GM19035 (cell line): ENCODE measurements around the gene SLC30A7.
"Not testable (repeated sequence)": the region's sequence is repeated elsewhere in the genome, so short reads cannot be mapped to it uniquely, and the experiment has no call there.

Experiments used
- ATAC-seq: cut with Tn5 transposase; IDR thresholded peaks from one replicate; pipeline ENCODE4 v1.9.1; 2021; ENCODE audit not compliant: unreplicated experiment

Gene SLC30A7

DNA sequence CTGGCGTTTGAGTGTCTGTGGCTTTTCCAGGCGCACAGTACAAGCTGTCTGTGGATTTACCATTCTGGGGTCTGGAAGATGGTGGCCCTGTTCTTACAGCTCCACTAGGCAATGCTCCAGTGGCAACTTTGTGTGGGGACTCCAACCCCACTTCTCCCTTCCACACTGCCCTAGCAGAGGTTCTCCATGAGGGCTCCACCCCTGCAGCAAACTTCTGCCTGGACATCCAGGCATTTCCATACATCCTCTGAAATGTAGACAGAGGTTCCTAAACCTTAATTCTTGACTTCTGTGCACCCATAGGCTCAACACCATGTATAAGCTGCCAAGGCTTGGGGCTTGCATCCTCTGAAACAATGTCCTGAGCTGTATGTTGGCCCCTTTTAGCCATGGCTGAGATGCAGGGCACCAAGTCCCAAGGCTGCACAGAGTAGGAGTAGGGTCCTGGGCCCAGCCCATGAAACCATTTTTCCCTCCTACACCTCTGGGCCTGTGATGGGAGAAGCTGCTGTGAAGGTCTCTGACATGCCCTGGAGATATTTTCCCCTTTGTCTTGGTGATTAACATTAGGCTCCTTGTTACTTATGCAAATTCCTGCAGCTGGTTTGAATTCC, 5.9 kb upstream of the SLC30A7 start:
- not testable (repeated sequence) for ATAC-seq

DNA sequence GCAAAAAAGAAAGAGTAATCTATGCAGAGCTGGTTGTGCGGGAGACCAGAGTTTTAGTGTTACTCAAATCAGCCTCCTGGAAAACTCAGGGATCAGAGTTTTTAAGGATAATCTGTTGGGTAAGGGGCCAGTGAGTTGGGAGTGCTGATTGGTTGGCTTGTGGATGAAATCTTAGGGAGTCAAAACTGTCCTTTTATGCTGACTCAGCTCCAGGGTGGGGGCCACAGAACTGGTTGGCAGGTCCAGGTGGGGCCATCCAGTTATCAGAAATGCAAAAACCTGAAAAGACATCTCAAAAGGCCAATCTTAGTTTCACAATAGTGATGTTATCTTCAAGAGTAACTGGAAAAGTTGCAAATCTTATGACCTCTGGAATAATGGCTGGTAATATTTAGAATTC, 4.5 kb upstream of the SLC30A7 start:
- ATAC-seq: no peak

DNA sequence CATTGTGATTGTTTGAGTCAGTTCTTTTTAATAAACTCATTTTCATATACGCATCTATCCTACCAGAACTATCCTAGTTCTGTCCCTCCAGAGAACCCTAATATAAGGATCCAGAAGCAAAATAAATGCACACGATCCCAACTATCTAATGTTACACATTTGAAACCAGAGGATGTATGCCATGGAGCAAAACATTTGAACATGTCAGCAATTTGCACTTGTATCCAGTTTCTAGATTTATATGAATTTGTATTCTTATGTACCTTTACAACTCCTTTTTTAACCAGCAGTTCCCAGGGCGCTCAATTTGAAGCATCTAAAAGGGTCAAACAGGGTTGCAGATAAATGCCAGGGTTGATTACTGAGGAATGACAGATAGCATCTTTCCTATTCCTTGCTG, 3.3 kb upstream of the SLC30A7 start:
- ATAC-seq: no peak

DNA sequence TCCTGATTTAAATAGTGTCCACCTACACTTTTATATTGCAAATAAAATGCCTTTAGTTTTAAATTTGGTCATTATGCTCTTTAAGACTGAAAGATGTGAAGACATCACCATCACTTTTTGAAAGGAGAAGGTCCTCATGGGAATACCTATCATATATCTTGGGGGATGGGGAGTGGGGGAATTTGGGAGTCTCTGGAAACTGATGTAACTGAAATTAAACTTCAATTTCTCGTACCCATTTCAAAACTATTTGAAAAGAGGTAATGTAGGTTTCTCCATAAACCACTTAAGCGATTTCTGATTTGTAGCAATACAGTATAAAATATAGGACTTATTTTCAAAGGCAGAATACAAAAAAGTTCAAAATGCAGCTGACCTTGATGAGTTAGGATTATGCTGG, 2.2 kb upstream of the SLC30A7 start:
- ATAC-seq: no peak

DNA sequence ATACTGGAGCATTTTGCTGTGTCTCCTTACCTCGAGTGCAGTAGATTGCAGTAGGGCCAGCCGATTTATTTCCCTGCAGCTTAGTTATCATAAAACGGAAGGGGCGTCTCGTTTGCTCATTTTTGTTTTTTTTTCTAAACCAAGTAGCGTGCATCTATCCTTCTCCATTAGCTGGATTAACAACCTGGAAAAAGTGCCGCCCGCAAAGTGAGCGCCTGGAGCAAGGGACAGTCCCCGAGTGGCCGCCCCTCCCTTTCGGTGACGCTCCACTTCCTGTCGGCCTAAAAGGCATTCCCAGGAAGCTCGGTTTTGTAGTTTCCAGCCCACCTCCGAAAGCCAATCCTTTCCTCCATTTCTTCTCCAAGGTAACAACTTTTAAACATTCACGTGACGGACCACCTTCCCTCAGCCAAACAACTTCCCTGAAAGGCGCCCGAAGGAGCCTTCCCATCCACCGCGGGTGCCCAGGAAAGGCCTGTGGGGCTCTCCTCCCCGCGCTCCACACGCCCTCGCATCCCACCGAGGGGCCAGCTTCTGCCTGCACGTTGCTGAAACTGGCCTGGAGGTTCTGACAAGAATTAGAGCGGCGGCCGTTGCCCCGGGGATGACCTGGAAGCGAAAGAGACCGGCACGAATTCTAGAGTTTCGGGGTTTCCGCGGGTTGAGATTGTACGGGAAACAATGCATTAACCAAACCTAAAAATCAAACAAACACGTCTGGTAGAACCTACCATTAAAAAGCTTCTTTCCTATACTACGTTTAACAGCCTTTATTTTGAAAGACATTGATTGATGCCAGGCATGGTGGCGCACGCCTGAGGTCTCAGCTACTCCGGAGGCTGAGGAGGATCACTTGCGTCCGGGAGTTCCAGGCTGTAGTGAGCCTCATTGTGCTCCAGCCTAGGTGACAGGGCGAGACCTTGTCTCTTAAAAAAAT, 1.0 kb upstream of the SLC30A7 start, which contains the start of gene EXTL2:
Gene EXTL2, minus strand, starts transcription at position 240 of the 937 bp plus-strand sequence. CDS start 6,085 bp downstream, outside the sequence.
- ATAC-seq: peak; percentile 34

DNA sequence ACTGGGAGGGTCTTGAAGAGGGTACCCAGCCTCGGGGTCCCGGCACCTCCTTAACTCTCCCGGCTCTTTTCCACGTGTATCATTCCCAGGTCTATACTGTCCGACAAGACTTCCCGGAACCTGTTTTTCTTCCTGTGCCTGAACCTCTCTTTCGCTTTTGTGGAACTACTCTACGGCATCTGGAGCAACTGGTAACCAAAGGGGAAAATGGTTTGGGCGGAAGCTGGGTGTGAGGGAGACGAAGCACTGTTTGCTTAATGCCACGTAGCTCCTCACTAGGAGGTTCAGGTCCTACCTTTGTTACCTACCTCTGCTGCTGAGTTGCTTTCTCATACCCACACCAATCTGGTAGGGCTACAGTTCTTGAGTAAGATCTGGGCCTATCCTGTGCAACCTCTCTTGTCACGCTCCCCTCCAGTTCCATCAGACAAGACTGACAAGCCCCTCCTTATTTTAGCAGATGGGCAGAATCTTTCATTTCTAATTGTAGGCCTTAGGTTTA, 642 bp downstream of the SLC30A7 start:
- ATAC-seq: peak; percentile 33

DNA sequence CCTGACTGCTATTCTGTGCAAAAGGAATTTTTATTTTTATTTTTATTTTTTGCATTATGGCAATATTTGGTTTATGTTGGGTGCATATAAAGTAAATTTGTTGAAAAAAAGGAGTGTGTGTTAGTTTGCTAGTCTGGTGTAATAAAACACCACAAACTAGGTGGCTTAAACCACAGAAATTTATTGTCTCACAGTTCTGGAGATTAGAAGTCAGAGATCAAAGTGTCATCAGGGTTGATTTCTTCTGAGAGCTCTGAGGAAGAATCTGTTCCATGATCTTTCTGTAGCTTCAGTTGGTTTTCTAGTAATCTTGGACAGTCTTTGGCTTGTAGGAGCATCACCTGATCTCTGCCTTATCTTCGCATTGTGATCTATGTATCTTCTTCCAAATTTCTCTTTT, 6.5 kb downstream of the SLC30A7 start:
- no peak for ATAC-seq

DNA sequence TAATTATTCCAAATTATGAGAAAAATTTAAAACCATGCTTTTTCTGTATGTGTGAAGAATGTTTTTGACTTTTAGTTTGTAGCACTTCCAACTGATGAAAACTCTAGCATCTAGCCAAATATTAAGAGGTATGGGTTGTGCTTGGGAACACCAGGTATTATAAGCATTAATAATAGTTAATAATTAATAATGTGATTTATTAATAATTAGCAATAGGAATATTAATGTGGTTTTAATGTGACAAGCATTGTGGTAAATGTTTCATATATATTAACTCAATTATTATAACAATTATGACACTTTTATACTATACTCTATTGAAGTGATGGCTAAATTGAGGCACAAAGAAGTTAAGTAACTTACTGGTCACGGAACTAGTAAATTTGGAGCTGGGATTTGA, 7.9 kb downstream of the SLC30A7 start:
- ATAC-seq: no peak

DNA sequence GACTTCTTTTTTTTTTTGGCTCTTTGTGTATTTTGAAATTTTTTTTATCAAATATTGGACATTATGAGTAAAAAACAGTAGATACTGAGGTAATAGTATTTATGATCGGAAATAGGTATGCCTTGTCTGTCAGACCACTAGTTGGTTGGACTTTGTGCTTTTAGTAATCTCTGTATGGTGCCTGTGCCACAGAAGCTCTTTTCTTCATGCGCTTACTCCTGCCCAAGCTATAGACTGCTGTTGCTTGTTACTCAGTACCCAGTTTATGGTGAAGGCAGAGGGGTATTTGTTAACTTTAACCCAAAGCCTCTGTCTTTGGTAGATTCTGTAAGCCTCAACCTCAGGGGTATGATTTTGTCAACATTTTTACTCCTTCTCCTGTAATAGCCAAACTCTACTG, 8.6 kb downstream of the SLC30A7 start:
- ATAC-seq: no peak

DNA sequence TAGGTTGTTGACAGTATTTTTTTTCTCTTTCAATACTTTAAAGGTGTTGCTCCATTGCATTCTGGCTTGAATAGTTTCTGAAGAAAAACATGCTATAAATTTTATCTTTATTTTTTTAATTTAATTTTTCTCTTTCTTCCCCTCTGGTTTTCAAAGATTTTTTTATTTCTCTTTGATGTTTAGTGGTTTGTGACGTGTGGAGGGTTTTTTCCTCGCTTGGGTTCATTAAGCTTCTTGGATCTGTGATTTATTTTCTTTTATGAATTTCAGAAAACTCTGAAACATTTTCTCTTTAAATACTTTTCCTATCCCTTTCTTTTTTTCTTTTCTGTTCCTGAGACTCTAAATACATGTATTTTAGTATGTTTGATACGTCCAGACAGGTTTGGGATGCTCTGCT, 9.3 kb downstream of the SLC30A7 start:
- ATAC-seq: no peak

DNA sequence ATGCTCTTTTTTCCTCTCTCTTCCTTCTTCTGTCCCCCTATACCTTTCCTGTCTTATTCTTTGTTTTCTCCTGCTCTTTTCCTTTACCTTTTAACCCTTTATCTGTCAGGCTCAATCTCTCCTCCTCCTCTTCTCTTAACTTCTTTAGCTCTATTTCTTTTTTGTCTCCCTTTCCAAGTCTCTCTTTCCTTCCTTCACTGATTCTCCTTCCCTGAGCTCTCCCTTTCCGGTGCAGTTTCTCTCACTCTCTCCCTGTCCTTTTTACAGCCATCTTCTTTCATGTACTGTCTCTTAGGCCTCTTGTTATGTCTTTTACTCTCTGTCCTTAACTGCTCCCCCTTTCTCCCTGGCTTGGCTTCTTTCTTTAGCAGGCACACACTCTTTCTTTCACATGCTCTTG, 12.0 kb downstream of the SLC30A7 start:
- ATAC-seq: no peak

DNA sequence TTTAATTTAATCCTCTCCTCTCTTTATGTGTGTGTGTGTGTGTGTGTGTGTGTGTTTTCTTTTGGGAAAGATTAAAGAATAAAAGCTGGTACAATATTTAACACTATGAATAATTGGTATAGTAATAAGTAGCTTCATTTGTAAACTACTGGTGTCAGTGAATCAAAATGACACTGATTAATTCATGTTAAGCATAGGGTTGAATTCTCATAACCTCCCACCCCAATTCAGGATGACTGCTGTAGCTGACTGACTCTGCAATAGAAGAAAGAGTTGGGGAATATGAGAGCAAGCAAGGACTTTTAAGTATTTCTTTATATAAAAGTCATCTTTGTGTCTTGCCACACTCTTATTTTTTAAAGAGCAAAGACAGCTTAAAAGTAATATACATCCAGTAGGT, 13.1 kb downstream of the SLC30A7 start:
- no peak for ATAC-seq

DNA sequence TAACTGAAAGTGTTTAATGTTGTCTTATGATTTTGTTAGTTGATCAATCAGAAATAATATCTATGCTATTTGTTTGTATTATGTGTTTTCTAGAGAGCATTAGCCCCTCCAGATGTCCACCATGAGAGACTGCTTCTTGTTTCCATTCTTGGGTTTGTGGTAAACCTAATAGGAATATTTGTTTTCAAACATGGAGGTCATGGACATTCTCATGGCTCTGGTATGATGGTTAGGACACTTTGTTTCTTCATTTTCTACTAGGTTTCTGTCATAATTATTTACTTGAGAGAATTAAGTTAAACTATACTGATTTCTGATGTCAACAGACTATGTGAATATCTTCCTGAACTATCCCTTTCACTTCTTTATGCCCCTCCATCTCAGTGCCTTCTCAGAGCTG, 16.1 kb downstream of the SLC30A7 start:
- ATAC-seq: no peak

DNA sequence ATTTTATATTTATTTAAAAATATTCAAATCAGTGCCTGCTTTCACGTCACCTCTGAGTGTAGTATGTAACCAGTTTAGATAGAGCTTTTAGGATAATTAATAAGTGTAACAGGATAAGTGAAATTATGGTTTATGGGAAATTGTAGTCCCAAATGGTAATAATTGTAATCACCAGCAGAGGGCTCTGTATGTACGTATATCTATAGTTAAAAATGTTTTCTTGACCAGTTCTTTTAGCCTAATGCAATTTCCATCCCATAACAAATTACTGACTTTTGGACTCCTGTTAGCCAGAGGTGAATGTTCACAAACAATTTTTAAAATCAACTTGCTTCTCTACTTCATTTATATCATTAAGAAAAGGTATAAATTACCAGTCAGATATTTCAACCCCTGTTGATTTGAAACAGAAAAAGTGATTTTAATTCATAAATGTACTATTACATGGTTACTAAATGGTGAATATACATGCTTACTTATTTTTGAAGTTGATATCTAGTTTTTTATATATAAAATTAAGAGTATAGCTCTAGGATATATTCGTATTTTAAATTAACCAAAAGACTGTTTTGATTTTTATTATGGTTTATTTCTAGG, 25.3 kb downstream of the SLC30A7 start:
- no peak for ATAC-seq

DNA sequence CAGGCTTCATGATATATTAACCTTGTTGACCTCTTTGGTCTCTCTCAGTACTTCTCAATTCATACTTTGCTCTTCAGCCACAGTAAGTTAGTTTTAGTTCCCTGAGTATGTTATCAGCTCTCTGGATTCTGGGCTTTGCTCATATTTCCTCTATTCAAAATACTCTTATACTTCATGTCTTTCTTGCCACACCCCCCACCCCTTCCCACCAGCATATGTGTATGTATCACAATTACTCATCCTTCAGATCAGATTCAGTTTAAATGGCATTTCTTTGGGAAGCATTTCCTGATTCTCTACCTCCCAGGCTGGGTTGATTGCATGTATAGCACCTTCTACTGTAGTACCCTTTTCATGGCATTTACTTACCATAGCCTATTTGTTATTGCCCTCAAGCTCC, 28.3 kb downstream of the SLC30A7 start:
- ATAC-seq: no peak

DNA sequence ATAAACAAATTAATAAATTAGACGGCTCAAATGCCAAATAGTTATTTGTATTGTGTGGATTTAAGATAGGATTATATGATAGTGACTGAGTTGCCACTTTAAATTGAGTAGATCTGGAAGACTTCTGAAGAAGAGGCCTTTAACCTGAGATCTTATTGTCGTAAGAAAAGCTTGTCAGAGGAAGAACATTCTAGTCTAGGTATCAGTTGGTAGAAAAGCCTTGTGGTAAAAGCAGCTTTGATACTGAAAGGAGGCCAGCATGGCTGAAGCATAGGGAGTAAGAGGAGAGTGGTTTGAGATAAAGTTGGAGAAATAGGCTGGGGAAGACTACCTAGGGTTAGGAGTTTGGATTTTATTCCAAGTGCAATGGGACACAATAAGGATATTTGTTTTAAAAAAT, 29.1 kb downstream of the SLC30A7 start:
- no peak for ATAC-seq

DNA sequence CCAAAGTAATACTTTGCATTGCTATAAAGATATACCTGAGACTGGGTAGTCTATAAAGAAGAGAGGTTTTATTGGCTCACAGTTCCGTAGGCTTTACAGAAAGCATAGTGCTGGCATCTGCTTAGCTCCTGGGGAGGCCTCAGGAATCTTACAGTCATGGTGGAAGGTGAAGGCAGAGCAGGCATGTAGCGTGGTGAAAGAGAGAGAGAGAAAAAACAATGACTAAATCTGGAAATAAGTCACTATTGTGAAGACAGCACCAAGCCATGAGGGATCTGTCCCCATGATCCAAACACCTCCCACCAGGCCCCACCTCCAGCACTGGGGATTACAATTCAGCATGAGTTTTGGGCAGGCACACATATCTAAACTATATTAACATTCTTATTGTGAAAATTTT, 30.4 kb downstream of the SLC30A7 start:
- no peak for ATAC-seq

DNA sequence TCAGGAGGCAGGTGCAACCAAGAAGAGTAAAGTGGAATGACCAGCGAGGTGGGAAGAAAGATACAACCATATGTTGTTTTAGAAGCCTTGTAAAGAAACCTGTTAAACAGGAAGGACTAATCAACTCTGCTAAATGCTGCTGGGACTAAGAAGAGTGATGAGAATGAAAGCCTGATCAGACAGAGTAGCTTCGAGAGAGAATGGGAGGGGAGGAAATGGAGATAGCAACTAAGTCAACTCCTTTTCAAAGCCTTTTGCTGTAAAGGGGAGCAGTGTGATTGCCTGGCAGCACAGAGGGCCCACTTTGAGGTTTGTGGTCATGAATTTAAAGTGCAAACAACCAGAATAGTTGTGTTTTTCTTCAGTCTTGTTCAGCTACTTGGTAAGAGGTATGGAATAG, 31.4 kb downstream of the SLC30A7 start:
- no peak for ATAC-seq

DNA sequence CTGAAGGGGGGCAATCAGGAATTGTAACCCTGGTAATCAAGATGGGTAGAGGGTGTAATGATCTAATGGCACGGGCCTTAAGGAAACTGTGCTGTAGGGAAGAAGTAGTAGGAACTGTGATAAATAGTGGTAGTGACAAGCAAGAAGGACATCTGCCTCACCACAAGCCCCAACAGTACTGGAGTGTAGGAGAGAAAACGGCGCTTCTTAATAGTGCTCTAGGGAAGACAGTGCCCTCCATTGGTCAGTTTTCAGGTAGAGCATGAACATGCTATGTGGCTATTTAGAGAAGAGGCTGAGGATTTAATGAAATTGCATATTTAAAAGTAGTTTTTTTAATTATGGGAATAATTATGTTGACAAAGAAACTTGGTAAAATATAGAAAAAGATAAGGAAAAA, 32.2 kb downstream of the SLC30A7 start:
- ATAC-seq: no peak

DNA sequence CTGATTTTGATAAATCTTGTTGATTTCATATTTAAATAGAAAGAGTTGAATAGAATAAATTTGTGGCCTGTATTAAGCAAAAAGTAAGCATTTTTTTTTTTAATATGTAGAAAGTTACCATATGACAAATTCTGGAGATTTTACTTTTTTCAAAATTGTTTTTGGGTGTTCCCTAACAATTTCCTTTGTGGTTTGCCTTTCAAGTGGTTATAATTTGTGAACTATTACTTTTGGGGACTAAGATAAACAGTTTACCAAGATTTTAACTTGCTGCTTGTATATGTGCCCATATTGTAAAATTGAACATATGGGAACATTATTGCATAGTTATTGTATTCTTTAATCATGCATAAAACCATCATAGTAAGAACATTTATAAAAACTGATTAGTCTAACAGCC, 34.6 kb downstream of the SLC30A7 start:
- no peak for ATAC-seq

DNA sequence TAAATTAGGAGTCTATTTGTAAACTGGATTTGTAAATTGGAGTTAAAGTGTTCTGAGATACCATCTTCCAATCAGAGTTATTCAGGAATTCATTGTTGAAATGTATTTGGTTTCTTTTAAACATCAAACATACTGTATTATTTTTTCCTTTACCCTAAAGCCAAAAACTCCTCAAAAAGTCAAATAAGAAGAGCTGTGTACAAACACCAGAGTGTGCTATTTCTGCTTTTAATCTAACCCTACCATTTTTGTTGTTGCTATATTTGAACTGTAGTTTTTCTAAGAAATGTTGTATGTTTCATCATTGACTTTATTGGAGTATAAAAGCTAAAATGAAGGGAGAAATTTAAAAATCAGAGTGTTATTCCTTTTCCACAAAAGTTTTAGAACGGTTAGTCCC, 35.8 kb downstream of the SLC30A7 start:
- ATAC-seq: no peak

DNA sequence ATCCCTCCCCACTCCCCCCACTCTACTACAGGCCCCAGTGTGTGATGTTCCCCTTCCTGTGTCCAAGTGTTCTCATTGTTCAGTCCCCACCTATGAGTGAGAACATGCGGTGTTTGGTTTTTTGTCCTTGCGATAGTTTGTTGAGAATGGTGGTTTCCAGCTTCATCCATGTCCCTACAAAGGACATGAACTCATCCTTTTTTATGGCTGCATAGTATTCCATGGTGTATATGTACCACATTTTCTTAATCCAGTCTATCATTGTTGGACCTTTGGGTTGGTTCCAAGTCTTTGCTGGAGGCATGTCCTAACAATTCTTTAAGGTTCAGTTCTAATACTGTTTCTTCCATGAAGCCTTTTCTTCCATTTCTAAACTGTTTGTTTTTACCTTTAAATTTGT, 37.7 kb downstream of the SLC30A7 start:
- not testable (repeated sequence) for ATAC-seq
